ENCODE data around the gene SH3RF2. TPM values are rescaled to one million over a fixed set of nuclear protein-coding genes. Genes with fewer than 3 reads are reported as not detected.

The SH3RF2 gene
- total and polyA plus RNA-seq, 9 donors: 0.30 to 6.5 (median 0.81) TPM

DNA sequence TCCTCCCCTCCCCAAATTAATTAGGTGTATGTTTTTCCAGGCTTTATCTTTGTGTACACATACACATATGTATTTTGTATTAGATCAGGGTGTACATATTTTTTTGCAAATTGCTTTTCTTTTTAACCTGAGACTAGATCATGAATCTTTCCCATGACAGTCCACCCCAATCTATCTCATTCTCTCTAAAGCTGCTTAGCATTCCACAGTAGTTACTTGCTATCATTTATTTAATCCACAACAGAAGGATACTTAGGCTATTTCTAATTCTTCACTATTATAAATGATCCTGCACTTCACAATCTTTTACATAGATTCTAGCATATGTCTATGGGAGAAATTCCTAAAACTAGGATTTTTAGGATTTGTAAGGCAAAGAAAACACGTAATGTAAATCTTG is 43.9 kb downstream of the SH3RF2 start:
- Histone ChIP-seq H3K4me3 (no peak overlapping the region), H3K4me1 (ENCODE audit: insufficient read depth) (no peaks in the 10 kb centered on the region), H3K36me3 (no peaks in the 10 kb centered on the region), H3K27me3 (no peaks in the 10 kb centered on the region), H3K9me3 (no peaks in the 10 kb centered on the region), H3K27ac (no peak overlapping the region)
- TF ChIP-seq EP300 (IDR thresholded peaks at IDR 0.05) (no peak), POLR2A (IDR thresholded peaks at IDR 0.05) (no peak), CTCF (IDR thresholded peaks at IDR 0.05) (no peak)
- 77 to 93% (median 85%) methylated on average over 1 of the region's 1 CpG for WGBS, 3 donors
- no peak for DNase-seq
- intact Hi-C loops (cut with DNase I): no loop called here

GRCh38 chr5:145980718-145981117 is 44.3 kb downstream of the SH3RF2 start:
- H3K4me1 ChIP-seq (ENCODE audit: insufficient read depth): no peaks in the 10 kb centered on the region
- no peak for DNase-seq
- H3K36me3 ChIP-seq: no peaks in the 10 kb centered on the region
- H3K4me3 ChIP-seq: no peak overlapping the region
- no peaks in the 10 kb centered on the region for H3K9me3 ChIP-seq
- H3K27ac ChIP-seq: no peak overlapping the region
- WGBS, 3 donors: 78 to 91% (median 84%) methylated on average over 2 of the region's 2 CpGs
- H3K27me3 ChIP-seq: no peaks in the 10 kb centered on the region
- TF ChIP-seq POLR2A (IDR thresholded peaks at IDR 0.05): no peak
- no peak for TF ChIP-seq EP300 (IDR thresholded peaks at IDR 0.05)
- no peak for TF ChIP-seq CTCF (IDR thresholded peaks at IDR 0.05)
- intact Hi-C loops (cut with DNase I): no loop called here

- no peak overlapping the region for H3K27ac ChIP-seq
- no peaks in the 10 kb centered on the region for H3K9me3 ChIP-seq
- H3K27me3 ChIP-seq: no peaks in the 10 kb centered on the region
- no peak for DNase-seq
- intact Hi-C loops (cut with DNase I): no loop called here
- H3K4me3 ChIP-seq: no peak overlapping the region
- 61 to 82% (median 65%) methylated on average over 3 of the region's 3 CpGs for WGBS, 3 donors
- no peaks in the 10 kb centered on the region for H3K36me3 ChIP-seq
- TF ChIP-seq POLR2A (IDR thresholded peaks at IDR 0.05): no peak
- TF ChIP-seq CTCF (IDR thresholded peaks at IDR 0.05): no peak
- no peak for TF ChIP-seq EP300 (IDR thresholded peaks at IDR 0.05)
- H3K4me1 ChIP-seq (ENCODE audit: insufficient read depth): no peaks in the 10 kb centered on the region
Observed at GRCh38 chr5:145981589-145982571, 45.5 kb downstream of the SH3RF2 start.

DNA sequence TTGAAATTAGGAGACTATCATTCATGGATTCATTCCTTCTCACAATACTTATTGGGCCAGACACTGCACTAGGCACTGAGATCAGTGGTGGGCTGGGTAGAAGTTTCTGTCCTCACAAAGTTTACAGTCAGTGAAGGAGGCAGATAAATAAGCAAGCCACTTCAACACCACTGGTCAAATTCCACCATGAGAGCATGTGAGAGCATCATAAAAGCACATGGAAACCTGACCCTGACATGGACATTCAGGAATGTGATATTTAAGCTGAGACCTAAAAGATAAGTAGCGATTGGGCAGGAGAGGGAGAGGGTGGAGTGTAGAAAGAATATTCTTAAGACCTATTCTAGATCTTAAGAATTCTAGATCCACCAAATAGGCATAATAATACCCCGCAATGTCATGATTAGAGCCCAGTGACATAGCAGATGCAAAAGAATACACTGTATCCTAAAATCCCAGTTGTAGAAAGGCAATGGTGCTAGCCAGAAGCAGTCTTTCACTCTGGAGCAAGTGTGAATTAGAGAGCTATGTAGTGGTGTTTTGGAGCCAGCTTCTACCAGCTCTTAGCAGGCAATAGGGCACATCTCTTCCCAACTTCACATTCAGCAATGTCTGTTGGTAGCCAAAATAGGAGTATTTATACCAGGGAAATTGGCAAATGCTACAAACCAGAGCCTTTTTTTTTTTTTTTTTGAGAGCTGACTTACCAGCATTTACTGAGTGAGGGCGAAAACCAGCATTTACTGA is 46.4 kb downstream of the SH3RF2 start:
- H3K27me3 ChIP-seq: no peaks in the 10 kb centered on the region
- H3K27ac ChIP-seq: no peak overlapping the region
- no peaks in the 10 kb centered on the region for H3K36me3 ChIP-seq
- intact Hi-C loops (cut with DNase I): no loop called here
- no peaks in the 10 kb centered on the region for H3K9me3 ChIP-seq
- WGBS, 3 donors: 75 to 87% (median 80%) methylated on average over 3 of the region's 3 CpGs
- no peak overlapping the region for H3K4me3 ChIP-seq
- DNase-seq: no peak
- no peaks in the 10 kb centered on the region for H3K4me1 ChIP-seq (ENCODE audit: insufficient read depth)
- TF ChIP-seq POLR2A (IDR thresholded peaks at IDR 0.05) (no peak), CTCF (IDR thresholded peaks at IDR 0.05) (no peak), EP300 (IDR thresholded peaks at IDR 0.05) (no peak)

Data from ovary (tissue), 9 donors.